WTC11 (cell line): Measurements from ENCODE around the gene PYHIN1. TPM values are rescaled to one million over a fixed set of nuclear protein-coding genes. Genes with fewer than 3 reads are reported as not detected.

Experiments used
- ATAC-seq: fragments of 200-7000 bp; cut with Tn5 transposase; 2 replicates; pipeline ENCODE4 v1.10.0; 2021; ENCODE audit warnings: mild to moderate bottlenecking, moderate library complexity
- CTCF ChIA-PET: fragments of 300-600 bp; sonication (Branson Sonifier 250); formaldehyde crosslinking; loops from one replicate; lab custom pipeline; 2021; ENCODE audit warnings: antibody characterized with exemption; lab: Charles Lee
- POLR2A ChIA-PET: fragments of 350-600 bp; sonication (Branson Sonifier 250); formaldehyde crosslinking; loops from one replicate; lab custom pipeline; 2021; ENCODE audit warnings: antibody characterized with exemption; lab: Charles Lee
- DNase-seq: peaks from one replicate; pipeline ENCODE4 v3.0.0; 2021; ENCODE audit warnings: low spot score
- H3K27ac Mint-ChIP-seq: 2 replicates; pipeline ENCODE4 v1.8.0; 2021; ENCODE audit warnings: mixed read lengths
- H3K27me3 Mint-ChIP-seq: 2 replicates; pipeline ENCODE4 v1.8.0; 2021; ENCODE audit warnings: low read depth, mild to moderate bottlenecking, moderate library complexity, mixed read lengths
- H3K36me3 Mint-ChIP-seq: 2 replicates; pipeline ENCODE4 v1.8.0; 2021; ENCODE audit warnings: mixed read lengths
- H3K4me1 Mint-ChIP-seq: 2 replicates; pipeline ENCODE4 v1.8.0; 2022; ENCODE audit warnings: mixed read lengths
- H3K4me3 Mint-ChIP-seq: 2 replicates; pipeline ENCODE4 v1.8.0; 2021; ENCODE audit warnings: mild to moderate bottlenecking, moderate library complexity, mixed read lengths
- H3K9me3 Mint-ChIP-seq: 2 replicates; pipeline ENCODE4 v1.8.0; 2021; ENCODE audit warnings: mixed read lengths
- ELF4 ChIP-seq: sonication (generic); formaldehyde crosslinking; IDR thresholded peaks from 2 replicates; pipeline ENCODE4 v1.8.1; 2022; ENCODE audit warnings: low read depth, mild to moderate bottlenecking, moderate library complexity, missing genetic modification reagents
- FOXK1 ChIP-seq: sonication (generic); formaldehyde crosslinking; IDR thresholded peaks from 2 replicates; pipeline ENCODE4 v1.8.0; 2022; ENCODE audit warnings: mild to moderate bottlenecking, moderate library complexity, missing genetic modification reagents
- KAT7 ChIP-seq: sonication (generic); formaldehyde crosslinking; IDR thresholded peaks from 2 replicates; pipeline ENCODE4 v1.8.1; 2023; ENCODE audit warnings: missing genetic modification reagents, mild to moderate bottlenecking, borderline replicate concordance
- NR1H2 ChIP-seq: sonication (generic); formaldehyde crosslinking; IDR thresholded peaks from 2 replicates; pipeline ENCODE4 v1.9.0; 2021; ENCODE audit warnings: mild to moderate bottlenecking, moderate library complexity, missing genetic modification reagents
- RORB ChIP-seq: fragments of 250-450 bp; sonication (Bioruptor Pico); IDR thresholded peaks from 2 replicates; pipeline ENCODE4 v1.9.0; 2021; ENCODE audit warnings: mild to moderate bottlenecking
- ZNF263 ChIP-seq: sonication (generic); formaldehyde crosslinking; IDR thresholded peaks from 2 replicates; pipeline ENCODE4 v1.8.1; 2022; ENCODE audit warnings: low read depth, mild to moderate bottlenecking, moderate library complexity, missing genetic modification reagents
- total RNA-seq: library from RNA; stranded (reverse); gene quantifications from 3 replicates; pipeline ENCODE4 v1.2.3, GENCODE V29; 2021
- TF ChIP-seq, protein P1 (sequence below): sonication (generic); formaldehyde crosslinking; IDR thresholded peaks from 2 replicates; pipeline ENCODE4 v1.8.1; 2022; ENCODE audit warnings: missing genetic modification reagents, borderline replicate concordance
- TF ChIP-seq, protein P2 (sequence below): fragments of 250-450 bp; sonication (Bioruptor Pico); IDR thresholded peaks from 2 replicates; pipeline ENCODE4 v1.9.0; 2021; ENCODE audit warnings: mild to moderate bottlenecking, borderline replicate concordance
- TF ChIP-seq, protein P3 (sequence below): sonication (generic); formaldehyde crosslinking; IDR thresholded peaks from 2 replicates; pipeline ENCODE4 v1.8.0; 2023; ENCODE audit warnings: mild to moderate bottlenecking, missing genetic modification reagents
- TF ChIP-seq, protein P4 (sequence below): fragments of 250-450 bp; sonication (Bioruptor Pico); IDR thresholded peaks from 2 replicates; pipeline ENCODE4 v1.9.0; 2021; ENCODE audit warnings: mild to moderate bottlenecking
- TF ChIP-seq, protein P5 (sequence below): sonication (generic); formaldehyde crosslinking; IDR thresholded peaks from 2 replicates; pipeline ENCODE4 v1.8.1; 2023; ENCODE audit warnings: mild to moderate bottlenecking, missing genetic modification reagents, moderate library complexity

Gene PYHIN1
- total RNA-seq, 1 experiment from 2014 or later, result not detected

DNA sequence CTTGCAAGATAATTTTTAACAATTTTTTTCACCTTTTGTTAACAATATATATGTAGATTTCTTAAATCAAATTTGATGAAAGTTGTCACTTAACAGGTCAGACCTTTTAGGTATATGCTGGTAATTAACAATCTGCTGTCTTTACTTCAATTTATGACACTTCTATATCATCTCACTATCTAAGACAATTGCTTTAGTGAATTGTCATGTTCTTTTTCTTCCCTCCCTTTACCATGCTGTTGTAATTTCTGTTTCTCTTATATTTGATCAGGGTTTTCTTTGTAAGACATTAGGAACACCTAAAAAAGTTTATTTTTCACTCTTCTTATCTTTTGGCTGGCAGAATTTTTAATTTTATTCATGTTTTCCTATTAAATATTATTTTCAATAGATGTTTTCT, 80.4 kb downstream of the PYHIN1 start (continued):
- TF ChIP-seq, protein P1, sequence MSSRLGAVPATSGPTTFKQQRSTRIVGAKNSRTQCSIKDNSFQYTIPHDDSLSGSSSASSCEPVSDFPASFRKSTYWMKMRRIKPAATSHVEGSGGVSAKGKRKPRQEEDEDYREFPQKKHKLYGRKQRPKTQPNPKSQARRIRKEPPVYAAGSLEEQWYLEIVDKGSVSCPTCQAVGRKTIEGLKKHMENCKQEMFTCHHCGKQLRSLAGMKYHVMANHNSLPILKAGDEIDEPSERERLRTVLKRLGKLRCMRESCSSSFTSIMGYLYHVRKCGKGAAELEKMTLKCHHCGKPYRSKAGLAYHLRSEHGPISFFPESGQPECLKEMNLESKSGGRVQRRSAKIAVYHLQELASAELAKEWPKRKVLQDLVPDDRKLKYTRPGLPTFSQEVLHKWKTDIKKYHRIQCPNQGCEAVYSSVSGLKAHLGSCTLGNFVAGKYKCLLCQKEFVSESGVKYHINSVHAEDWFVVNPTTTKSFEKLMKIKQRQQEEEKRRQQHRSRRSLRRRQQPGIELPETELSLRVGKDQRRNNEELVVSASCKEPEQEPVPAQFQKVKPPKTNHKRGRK (CRISPR knock-in tag), result no peak
- no peak for TF ChIP-seq NR1H2 (CRISPR knock-in tag)
- TF ChIP-seq, protein P2, sequence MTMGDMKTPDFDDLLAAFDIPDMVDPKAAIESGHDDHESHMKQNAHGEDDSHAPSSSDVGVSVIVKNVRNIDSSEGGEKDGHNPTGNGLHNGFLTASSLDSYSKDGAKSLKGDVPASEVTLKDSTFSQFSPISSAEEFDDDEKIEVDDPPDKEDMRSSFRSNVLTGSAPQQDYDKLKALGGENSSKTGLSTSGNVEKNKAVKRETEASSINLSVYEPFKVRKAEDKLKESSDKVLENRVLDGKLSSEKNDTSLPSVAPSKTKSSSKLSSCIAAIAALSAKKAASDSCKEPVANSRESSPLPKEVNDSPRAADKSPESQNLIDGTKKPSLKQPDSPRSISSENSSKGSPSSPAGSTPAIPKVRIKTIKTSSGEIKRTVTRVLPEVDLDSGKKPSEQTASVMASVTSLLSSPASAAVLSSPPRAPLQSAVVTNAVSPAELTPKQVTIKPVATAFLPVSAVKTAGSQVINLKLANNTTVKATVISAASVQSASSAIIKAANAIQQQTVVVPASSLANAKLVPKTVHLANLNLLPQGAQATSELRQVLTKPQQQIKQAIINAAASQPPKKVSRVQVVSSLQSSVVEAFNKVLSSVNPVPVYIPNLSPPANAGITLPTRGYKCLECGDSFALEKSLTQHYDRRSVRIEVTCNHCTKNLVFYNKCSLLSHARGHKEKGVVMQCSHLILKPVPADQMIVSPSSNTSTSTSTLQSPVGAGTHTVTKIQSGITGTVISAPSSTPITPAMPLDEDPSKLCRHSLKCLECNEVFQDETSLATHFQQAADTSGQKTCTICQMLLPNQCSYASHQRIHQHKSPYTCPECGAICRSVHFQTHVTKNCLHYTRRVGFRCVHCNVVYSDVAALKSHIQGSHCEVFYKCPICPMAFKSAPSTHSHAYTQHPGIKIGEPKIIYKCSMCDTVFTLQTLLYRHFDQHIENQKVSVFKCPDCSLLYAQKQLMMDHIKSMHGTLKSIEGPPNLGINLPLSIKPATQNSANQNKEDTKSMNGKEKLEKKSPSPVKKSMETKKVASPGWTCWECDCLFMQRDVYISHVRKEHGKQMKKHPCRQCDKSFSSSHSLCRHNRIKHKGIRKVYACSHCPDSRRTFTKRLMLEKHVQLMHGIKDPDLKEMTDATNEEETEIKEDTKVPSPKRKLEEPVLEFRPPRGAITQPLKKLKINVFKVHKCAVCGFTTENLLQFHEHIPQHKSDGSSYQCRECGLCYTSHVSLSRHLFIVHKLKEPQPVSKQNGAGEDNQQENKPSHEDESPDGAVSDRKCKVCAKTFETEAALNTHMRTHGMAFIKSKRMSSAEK (CRISPR knock-in tag), result no peak
- TF ChIP-seq RORB (CRISPR knock-in tag), result no peak

DNA sequence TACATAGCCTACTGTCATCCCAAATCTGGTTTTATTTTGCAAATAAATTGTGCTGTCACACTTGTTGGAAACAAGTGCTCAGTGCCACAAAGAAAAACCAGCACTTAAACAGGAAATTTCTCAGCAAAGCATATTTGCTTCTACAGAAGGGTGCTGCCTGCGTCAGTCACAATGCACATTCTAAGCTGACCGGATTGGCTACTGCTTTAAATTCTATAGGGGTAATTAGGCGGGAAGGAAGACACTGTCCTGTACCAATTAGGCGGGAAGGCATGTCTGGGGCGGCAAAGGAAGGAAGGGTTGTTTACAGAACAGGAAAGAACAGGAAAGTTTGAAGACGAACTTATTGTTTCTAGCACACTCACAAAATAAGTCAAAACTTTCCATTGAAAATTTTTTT, 81.1 kb downstream of the PYHIN1 start:
- DNase-seq (no peak), ATAC-seq (no peak)
- no peak for TF ChIP-seq ZNF263
- TF ChIP-seq, protein P3, sequence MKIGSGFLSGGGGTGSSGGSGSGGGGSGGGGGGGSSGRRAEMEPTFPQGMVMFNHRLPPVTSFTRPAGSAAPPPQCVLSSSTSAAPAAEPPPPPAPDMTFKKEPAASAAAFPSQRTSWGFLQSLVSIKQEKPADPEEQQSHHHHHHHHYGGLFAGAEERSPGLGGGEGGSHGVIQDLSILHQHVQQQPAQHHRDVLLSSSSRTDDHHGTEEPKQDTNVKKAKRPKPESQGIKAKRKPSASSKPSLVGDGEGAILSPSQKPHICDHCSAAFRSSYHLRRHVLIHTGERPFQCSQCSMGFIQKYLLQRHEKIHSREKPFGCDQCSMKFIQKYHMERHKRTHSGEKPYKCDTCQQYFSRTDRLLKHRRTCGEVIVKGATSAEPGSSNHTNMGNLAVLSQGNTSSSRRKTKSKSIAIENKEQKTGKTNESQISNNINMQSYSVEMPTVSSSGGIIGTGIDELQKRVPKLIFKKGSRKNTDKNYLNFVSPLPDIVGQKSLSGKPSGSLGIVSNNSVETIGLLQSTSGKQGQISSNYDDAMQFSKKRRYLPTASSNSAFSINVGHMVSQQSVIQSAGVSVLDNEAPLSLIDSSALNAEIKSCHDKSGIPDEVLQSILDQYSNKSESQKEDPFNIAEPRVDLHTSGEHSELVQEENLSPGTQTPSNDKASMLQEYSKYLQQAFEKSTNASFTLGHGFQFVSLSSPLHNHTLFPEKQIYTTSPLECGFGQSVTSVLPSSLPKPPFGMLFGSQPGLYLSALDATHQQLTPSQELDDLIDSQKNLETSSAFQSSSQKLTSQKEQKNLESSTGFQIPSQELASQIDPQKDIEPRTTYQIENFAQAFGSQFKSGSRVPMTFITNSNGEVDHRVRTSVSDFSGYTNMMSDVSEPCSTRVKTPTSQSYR (CRISPR knock-in tag), result no peak
- TF ChIP-seq, protein P4, sequence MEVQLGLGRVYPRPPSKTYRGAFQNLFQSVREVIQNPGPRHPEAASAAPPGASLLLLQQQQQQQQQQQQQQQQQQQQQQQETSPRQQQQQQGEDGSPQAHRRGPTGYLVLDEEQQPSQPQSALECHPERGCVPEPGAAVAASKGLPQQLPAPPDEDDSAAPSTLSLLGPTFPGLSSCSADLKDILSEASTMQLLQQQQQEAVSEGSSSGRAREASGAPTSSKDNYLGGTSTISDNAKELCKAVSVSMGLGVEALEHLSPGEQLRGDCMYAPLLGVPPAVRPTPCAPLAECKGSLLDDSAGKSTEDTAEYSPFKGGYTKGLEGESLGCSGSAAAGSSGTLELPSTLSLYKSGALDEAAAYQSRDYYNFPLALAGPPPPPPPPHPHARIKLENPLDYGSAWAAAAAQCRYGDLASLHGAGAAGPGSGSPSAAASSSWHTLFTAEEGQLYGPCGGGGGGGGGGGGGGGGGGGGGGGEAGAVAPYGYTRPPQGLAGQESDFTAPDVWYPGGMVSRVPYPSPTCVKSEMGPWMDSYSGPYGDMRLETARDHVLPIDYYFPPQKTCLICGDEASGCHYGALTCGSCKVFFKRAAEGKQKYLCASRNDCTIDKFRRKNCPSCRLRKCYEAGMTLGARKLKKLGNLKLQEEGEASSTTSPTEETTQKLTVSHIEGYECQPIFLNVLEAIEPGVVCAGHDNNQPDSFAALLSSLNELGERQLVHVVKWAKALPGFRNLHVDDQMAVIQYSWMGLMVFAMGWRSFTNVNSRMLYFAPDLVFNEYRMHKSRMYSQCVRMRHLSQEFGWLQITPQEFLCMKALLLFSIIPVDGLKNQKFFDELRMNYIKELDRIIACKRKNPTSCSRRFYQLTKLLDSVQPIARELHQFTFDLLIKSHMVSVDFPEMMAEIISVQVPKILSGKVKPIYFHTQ (CRISPR knock-in tag), result no peak
- TF ChIP-seq ELF4 (CRISPR knock-in tag), result no peak
- TF ChIP-seq, protein P5, sequence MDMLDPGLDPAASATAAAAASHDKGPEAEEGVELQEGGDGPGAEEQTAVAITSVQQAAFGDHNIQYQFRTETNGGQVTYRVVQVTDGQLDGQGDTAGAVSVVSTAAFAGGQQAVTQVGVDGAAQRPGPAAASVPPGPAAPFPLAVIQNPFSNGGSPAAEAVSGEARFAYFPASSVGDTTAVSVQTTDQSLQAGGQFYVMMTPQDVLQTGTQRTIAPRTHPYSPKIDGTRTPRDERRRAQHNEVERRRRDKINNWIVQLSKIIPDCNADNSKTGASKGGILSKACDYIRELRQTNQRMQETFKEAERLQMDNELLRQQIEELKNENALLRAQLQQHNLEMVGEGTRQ (CRISPR knock-in tag), result no peak
- TF ChIP-seq FOXK1 (CRISPR knock-in tag), result no peak
- TF ChIP-seq RORB (CRISPR knock-in tag), result no peak
- no peak for TF ChIP-seq KAT7 (CRISPR knock-in tag)
- Mint-ChIP-seq H3K27me3 (peaks cover 64% of the 10 kb centered on the region), H3K36me3 (no peaks in the 10 kb centered on the region), H3K9me3 (peaks cover 9% of the 10 kb centered on the region; the same call in 1 of the 2 replicates), H3K4me3 (no peak overlapping the region), H3K4me1 (peaks cover 36% of the 10 kb centered on the region), H3K27ac (no peak overlapping the region)
- CTCF ChIA-PET, result interaction anchor here (0.6 kb wide), 1 partner anchor 224 kb away, joined by 3 read pairs; no protein-coding TSS in a partner anchor
- POLR2A ChIA-PET, result no interaction called here
